Measurements from ENCODE around the gene GLT6D1.

The GLT6D1 gene

DNA sequence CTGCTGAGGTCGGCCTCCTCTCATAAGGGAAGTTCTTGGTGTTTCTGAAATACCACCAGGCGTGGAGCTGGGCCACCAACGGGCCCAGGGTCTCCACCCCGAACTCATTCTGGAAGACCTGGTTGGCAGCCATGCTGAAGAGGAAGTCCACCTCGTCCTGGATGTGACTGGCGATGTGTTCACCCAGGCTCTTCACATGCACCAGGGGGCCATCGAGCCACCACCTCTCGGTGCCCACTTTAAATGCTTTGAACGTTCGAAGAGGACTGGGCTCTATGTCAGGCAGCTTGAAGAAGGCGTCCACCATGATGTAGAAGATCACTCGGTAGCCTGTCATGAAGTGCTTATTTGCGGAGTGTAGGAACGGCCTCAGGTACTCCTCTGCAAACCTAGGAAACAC lies 15.1 kb downstream of the GLT6D1 start:
- DNase-seq (ENCODE audit: low read depth in 1 of 2, low spot score in 1 of 2): no peak

- DNase-seq (ENCODE audit: low read depth in 1 of 2, low spot score in 1 of 2): no peak
These were observed 16.8 kb downstream of the GLT6D1 start for GRCh38 chr9:135622415-135623020.

- DNase-seq (ENCODE audit: low read depth in 1 of 2, low spot score in 1 of 2): no peak
These were observed 18.8 kb downstream of the GLT6D1 start for GRCh38 chr9:135620558-135620957.

- DNase-seq (ENCODE audit: low read depth in 1 of 2, low spot score in 1 of 2): no peak
These were observed 19.8 kb downstream of the GLT6D1 start for GRCh38 chr9:135619599-135619886.

GRCh38 chr9:135618866-135619598 lies 20.3 kb downstream of the GLT6D1 start:
- no peak for DNase-seq (ENCODE audit: low read depth in 1 of 2, low spot score in 1 of 2)

DNA sequence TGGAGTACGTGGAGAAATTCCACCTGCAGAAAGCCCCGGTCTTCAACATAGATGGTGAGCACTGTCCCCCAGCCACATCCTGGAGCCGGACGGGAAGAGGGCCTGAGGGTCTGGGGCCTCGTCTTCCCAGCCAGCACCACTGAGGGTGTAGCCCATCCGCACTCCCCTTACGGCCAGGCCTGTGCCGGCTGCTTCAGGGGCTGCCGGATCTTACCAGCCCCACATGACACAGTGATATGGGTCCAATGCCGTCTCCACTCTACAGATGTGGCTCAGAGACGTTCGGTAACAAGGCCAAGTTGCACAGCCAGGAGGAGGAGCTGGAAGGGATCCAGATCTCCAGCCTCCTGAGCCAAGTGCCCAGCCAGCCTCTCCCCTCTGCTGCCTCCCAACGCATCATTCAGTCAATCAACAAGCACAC lies 21.3 kb downstream of the GLT6D1 start:
- DNase-seq (ENCODE audit: low read depth in 1 of 2, low spot score in 1 of 2): no peak

DNA sequence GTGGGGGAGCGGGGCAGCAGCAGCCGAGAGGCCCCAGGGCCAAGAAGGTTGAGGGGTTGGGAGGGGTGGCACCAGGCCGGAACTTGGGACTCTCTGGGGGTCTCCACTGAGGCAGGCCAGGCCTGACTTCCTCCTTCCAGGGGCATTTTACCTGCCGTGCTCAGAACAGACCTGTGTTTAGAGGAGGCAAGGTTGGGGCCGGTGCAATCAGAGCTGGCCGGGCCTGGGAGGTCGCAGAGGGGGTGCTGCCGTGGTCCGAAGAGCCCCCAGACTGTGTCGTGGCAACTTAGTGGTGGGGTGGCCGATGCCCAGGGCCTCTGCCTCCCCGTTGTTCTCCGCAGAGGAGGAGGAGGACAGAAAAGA lies 21.8 kb downstream of the GLT6D1 start:
- no peak for DNase-seq (ENCODE audit: low read depth in 1 of 2, low spot score in 1 of 2)

DNA sequence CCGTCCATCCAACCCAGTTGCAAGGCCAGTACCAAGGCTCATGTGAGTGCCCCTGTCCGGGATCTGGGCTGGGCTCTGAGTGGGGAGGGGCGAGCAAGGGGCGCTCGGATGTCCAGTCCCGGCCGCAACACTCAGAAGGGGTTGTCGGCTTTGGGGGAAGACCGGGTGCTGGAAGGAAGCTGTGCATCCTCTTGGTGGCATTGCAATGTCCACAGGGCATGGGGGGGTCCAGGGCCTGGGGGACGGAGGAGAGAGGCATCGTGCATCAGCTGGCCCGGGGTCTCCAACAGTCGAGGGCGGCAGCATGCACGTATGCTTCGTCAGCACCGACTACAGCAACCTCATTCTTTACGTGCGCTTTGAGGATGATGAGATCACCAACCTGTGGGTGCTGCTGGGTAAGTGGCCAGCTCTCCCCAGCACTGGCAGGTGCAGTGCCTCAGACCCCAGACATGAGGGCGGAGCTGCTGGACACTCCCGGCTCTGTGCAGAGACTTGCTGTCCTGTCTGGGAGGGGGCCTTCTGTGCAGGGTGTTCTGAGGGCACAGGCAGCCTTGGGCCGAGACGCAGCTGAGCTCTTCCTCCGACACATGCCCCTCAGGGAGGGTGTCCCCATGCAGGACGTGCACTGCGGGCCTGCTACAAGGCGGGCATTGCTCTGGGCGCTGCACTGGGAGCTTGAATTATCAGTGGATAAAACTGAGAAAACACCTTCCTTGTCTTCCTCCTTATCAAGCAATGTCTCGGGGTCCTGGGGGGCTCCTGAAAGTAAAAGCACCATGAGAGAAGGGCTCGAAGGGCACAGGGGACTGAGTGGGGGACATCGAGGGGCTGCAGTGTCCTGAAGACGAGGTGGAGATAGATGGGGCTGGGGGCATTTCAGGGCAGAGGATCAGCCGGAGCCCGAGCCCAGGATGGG lies 22.5 kb downstream of the GLT6D1 start:
- no peak for DNase-seq (ENCODE audit: low read depth in 1 of 2, low spot score in 1 of 2)

DNA sequence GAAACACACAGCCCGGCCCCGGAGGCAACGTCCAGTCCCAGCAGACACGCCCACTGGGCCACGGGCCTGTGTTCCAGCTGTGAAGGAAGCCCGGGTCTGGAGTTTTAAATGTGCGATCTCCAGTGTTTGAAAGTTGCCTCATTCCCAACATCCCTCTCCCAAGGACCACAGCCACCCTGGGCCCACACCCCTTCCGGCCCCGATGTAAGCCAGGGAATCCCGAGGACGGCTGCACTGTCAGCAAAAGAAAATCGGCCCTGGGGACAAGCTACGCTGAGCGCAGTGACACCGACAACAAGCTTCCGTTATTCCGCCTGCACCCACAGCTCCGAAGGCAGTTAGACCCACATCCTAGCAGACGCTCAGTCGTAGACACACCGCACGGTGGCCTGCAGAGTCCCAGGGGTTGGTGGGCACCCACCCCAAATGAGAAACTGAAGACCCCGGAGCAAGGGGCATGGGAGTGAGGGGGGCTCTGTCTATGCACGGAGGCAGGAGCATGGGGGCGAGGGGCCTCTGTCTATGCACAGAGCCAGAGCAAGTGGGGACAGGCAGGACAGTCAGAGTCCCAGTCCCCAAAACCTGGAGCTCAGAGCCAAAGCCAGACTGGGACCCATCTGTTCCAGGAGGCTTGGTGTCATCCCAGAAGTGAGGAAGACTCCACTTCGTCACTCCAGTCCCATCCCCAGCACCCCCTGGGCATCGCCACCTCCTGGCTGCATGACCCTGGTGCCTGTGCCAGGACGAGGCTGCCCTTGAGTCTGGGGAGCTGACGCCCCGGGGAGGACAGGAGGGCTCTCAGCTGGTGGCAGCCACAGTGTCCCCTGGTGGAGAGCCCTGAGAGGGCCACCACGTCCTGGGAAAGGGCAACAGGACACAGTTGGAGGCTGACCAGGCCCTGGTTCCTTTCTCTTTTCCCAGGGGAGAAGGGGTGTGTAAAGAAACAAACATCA lies 23.4 kb downstream of the GLT6D1 start:
- DNase-seq (ENCODE audit: low read depth in 1 of 2, low spot score in 1 of 2): no peak

- no peak for DNase-seq (ENCODE audit: low read depth in 1 of 2, low spot score in 1 of 2)
These were observed 24.3 kb downstream of the GLT6D1 start for GRCh38 chr9:135614821-135615665.

DNA sequence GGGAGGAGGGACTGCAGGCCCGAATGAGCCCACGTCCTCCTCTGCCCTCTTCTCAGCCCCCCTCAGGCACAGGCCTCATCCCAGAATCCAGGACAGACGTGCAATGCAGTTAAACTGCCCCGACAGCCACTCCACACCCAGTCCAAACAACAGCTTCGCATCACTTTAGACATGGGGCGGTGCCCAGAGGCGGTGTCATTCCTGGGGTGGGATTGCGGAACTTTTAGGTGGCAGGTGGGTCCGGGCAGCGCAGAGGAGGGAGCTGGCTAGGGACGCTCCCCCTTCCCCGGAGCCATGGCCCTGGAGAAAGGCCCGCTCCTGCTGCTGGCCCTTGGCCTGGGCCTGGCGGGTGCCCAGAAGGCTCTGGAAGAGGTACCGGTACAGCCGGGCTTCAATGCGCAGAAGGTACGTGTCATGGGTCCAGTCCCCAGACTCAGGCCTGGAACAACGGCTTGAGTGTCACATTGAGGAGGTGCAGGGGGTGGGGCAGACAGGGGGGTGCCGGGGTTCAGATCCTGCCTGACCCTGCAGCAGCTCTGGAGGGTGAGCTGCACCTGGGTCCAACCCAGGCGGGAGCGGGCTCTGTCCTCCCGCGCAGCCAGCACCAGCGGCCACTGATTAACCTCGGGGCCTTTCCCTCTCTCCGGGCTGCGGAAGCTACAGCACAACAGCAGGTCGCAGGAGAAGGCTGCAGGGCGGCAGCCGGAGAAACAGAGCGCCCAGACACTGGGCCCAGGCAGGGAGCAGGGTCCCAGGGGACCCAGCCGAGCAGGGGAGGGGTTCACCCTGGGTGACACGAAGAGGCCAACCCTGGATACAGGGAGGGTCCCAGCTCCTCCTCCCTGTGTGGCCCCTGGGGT lies 25.2 kb downstream of the GLT6D1 start:
- no peak for DNase-seq (ENCODE audit: low read depth in 1 of 2, low spot score in 1 of 2)

- no peak for DNase-seq (ENCODE audit: low read depth in 1 of 2, low spot score in 1 of 2)
These were observed 26.1 kb downstream of the GLT6D1 start for GRCh38 chr9:135612981-135613910.

- no peak for DNase-seq (ENCODE audit: low read depth in 1 of 2, low spot score in 1 of 2)
These were observed 26.9 kb downstream of the GLT6D1 start for GRCh38 chr9:135612437-135612836.

GRCh38 chr9:135611875-135612209 lies 27.5 kb downstream of the GLT6D1 start:
- no peak for DNase-seq (ENCODE audit: low read depth in 1 of 2, low spot score in 1 of 2)

- DNase-seq (ENCODE audit: low read depth in 1 of 2, low spot score in 1 of 2): no peak
These were observed 28.0 kb downstream of the GLT6D1 start for GRCh38 chr9:135611142-135611874.

- no peak for DNase-seq (ENCODE audit: low read depth in 1 of 2, low spot score in 1 of 2)
These were observed 28.8 kb downstream of the GLT6D1 start for GRCh38 chr9:135610290-135611141.
